AG20443 (cell line): Measurements from ENCODE around the gene TRPM2.
"Not testable (repeated sequence)": the region's sequence is repeated elsewhere in the genome, so short reads cannot be mapped to it uniquely, and the experiment has no call there.

Experiments
- DNase-seq: peaks from one replicate; pipeline ENCODE4 v3.0.0; 2012; ENCODE audit warnings: low spot score, mixed read lengths

TRPM2 gene

GRCh38 chr21:44375281-44375651 lies 21.8 kb downstream of the TRPM2 start:
- DNase-seq = no peak

DNA sequence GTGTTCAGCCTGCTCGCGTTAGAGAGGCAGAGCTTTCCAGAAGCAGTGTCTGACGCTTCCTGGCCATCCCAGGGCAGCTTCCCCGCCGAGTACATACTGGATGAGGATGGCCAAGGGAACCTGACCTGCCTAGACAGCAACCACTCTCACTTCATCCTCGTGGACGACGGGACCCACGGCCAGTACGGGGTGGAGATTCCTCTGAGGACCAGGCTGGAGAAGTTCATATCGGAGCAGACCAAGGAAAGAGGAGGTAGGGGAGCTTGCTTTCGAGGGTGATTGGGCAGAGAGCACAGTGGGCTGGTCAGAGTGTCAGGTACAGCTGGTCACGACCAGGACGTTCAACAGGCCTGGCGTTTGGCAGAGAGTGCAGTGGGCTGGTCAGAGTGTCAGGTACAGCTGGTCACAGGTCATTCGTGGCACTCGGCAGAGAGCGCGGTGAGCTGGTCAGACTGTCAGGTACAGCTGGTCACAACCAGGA lies 22.4 kb downstream of the TRPM2 start:
- peak; percentile 7 for DNase-seq

GRCh38 chr21:44376606-44377005 lies 23.2 kb downstream of the TRPM2 start:
- DNase-seq = no peak

GRCh38 chr21:44377201-44377921 lies 23.9 kb downstream of the TRPM2 start:
- peak; percentile 9 for DNase-seq

GRCh38 chr21:44377922-44378645 lies 24.7 kb downstream of the TRPM2 start:
- no peak for DNase-seq

- peak; percentile 7 for DNase-seq
These were observed 25.5 kb downstream of the TRPM2 start for GRCh38 chr21:44378646-44379514.

- DNase-seq = peak; percentile 5
These were observed 26.1 kb downstream of the TRPM2 start for GRCh38 chr21:44379515-44379848.

DNA sequence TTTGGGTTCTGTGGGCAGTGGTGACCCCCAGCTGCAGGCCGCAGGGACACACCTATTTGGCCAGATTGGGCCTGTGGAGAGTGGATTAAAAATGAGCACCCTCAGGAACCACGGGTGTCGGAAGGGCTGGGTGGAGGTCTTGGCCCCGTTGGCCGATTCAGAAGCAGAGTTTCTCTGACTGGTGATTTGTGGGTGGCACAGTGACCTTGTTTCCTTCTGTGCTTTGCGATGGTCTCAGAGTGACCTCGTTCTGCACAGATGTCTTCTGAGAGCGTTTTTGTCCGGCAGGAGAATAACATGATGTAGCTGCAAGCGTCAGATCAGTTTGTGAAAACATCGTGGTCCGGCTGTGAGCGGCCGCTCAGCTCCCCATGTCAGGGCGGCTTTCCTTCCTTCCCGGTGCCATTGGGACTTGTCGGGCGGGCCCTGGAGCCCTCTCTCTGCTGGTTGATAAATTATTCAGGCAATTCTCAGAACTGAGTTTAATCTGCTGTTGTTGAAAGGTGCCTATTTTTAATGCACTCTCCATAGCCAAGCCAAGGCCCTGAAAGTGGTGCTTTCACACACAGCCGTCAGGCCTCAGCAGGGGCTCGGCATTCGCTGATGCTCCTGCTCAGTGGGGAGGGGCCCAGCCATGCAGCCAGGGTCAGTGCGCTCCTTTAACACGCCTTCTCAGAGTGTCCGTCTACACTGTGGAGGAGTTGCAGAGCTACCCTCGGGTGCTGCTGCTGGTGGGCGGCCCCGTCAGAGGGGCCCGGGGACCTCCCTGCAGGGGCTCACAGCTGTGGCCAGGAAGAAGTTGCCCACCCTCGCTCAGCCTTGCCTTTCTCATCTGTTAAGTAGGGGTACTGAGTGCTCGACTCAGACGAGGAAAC lies 26.8 kb downstream of the TRPM2 start:
- DNase-seq = peak; percentile 8

GRCh38 chr21:44380876-44381275 lies 27.5 kb downstream of the TRPM2 start:
- no peak for DNase-seq

DNA sequence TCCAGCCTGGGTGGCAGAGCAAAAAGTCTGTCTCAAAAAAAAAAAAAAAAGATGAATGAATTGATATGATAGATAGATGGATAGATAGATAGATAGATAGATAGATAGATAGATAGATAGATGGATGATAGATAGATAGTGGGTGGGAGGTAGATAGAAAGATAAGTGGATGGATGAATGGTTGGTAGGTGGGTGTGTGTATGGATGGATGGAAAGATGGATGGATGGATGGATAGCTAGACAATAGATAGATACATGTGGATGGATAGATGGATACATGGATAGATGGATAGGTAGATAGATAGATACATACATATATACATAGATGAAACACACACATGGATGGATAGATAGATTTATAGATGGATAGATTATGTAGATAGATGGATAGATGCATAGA lies 28.5 kb downstream of the TRPM2 start:
- DNase-seq = no peak

DNA sequence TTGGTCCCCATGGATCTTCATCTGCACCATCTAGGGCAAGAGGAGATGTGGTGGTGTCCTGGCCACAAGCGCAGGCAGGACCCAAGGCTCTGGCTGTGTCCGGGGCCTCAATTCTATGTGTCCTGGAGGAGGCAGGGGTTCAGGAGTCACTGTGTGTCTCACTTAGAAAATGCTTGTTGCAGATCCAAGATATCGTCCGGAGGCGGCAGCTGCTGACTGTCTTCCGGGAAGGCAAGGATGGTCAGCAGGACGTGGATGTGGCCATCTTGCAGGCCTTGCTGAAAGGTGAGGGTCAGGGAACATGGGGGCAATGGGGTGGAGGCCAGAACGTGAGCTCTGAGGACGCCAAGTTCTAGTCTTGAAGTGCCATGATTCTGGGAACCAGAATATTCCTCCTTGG lies 29.1 kb downstream of the TRPM2 start:
- no peak for DNase-seq

DNA sequence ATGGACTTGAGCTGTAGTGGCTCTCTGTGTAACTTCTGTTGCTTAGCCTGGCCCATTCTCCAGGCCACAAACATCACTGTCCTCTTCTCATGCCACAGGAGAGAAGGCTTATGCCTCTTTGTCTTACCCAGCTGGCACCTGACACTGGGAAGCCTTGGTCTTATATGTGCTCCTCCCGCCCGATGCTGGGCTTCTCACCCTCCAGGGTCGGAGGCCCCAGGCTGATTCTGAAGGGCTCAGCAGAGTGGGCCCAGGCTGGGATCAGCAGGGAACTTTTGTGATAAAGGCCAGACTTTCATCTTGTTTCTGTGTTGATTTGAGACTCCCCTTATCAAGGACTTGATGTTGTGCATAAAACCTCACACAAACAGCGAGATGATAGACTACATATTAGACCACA lies 29.8 kb downstream of the TRPM2 start:
- no peak for DNase-seq

DNA sequence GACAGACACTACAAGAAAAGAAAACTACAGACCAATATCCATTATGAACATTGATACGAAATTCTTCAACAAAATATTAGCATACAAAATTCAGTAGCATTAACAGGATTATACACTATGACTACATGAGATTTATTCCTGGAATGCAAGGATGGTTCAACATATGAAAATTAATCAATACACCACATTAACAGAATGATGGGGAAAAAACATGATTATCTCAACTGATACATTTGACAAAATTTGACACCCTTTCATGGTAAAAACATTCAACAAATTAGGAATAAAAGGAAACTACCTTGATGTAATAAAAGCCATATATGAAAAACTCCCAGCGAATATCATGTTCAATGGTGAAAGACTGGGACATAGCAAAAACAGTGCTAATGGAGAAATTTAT lies 31.5 kb downstream of the TRPM2 start:
- no peak for DNase-seq

- no peak for DNase-seq
These were observed 35.9 kb downstream of the TRPM2 start for GRCh38 chr21:44389335-44389734.

- peak; percentile 5 for DNase-seq
These were observed 37.5 kb downstream of the TRPM2 start for GRCh38 chr21:44390886-44391285.

DNA sequence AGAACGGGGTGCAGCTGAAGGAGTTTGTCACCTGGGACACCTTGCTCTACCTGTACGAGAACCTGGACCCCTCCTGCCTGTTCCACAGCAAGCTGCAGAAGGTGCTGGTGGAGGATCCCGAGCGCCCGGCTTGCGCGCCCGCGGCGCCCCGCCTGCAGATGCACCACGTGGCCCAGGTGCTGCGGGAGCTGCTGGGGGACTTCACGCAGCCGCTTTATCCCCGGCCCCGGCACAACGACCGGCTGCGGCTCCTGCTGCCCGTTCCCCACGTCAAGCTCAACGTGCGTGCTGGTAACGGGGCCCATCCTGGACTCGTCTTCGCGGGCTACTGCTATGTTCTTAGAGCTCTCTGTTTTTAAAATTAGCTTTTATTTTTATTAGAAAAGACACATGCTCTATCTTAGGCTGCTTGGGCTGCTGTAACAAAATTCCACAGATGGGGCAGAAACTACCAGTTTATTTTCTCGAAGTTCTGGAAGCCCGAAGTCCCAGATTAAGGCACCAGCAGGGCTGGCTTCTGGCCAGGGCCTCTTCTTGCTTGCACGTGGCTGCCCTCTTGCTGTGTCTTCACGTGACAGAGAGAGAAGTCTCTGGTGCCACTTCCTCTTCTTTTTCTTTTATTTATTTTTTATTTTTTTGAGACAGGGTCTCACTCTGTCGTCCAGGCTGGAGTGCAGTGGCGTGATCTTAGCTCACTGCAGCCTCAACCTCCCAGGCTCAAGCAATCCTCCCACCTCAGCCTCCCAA lies 38.1 kb downstream of the TRPM2 start:
- peak; percentile 6 for DNase-seq

DNA sequence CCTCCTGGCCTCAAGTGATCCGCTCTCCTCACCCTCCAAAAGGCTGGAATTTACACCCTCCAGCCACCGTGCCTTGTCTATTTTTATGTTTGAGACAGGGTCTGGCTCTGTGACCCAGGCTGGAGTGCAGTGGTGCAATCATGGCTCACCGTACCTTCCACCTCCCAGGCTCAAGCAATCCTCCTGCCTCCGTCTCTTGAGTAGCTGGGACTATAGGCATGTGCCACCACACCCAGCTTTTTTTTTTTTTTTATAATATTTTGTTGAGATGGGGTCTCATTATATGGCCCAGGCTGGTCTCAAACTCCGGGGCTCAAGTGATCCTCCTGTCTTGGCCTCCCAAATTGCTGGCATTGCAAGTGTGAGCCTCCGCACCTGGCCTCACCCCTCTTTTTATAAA lies 38.8 kb downstream of the TRPM2 start:
- no peak for DNase-seq

- DNase-seq = peak; percentile 11
These were observed 39.5 kb downstream of the TRPM2 start for GRCh38 chr21:44392916-44393315.

GRCh38 chr21:44394733-44395132 lies 41.3 kb downstream of the TRPM2 start:
- DNase-seq = peak; percentile 8

- peak; percentile 6 for DNase-seq
These were observed 41.8 kb downstream of the TRPM2 start for GRCh38 chr21:44395260-44395659.

GRCh38 chr21:44396803-44397202 lies 43.4 kb downstream of the TRPM2 start:
- not testable (repeated sequence) for DNase-seq
